Sigmoid colon (tissue), 7 donors: ENCODE measurements around the gene NUB1. TPM values are rescaled to one million over a fixed set of nuclear protein-coding genes. Genes with fewer than 3 reads are reported as not detected.

Source experiments
- DNase-seq: peaks from one replicate; pipeline ENCODE4 v3.0.0-alpha.2; 2019
- H3K27ac ChIP-seq, 4 donors: fragments of 200-600 bp; sonication (generic); one replicate each; pipeline ENCODE4 v1.5.1; 2016 to 2019; ENCODE audit warnings: mild to moderate bottlenecking in 1 of 4
- H3K27me3 ChIP-seq, 3 donors: fragments of 200-600 bp; sonication (generic); one replicate each; pipeline ENCODE4 v1.5.1; 2019; ENCODE audit warnings: mild to moderate bottlenecking in 1 of 3
- H3K36me3 ChIP-seq, 4 donors: fragments of 200-600 bp; sonication (generic); one replicate each; pipeline ENCODE4 v1.5.1; 2016 to 2019
- H3K4me1 ChIP-seq, 4 donors: fragments of 200-600 bp; sonication (generic); one replicate each; pipeline ENCODE4 v1.5.1; 2017 to 2019
- H3K4me3 ChIP-seq, 4 donors: fragments of 200-600 bp; sonication (generic); one replicate each; pipeline ENCODE4 v1.5.1; 2017 to 2019; ENCODE audit warnings: mild to moderate bottlenecking in 2 of 4, moderate library complexity in 1 of 4
- H3K9me3 ChIP-seq, 4 donors: fragments of 200-600 bp in 3 of 4; sonication (generic) in 3 of 4; one replicate each; pipeline versions ENCODE4 v1.5.1 to v1.6.1; 2013 to 2019
- CTCF ChIP-seq, 4 experiments: fragments of 450-650 bp in 3 of 4; fragments of 200-600 bp in 1 of 4; IDR thresholded peaks; one replicate each; pipeline ENCODE4 v1.5.1; 2016 to 2019; ENCODE audit warnings: antibody characterized with exemption in 4 of 4, mild to moderate bottlenecking in 3 of 4, moderate library complexity in 2 of 4
- EP300 ChIP-seq, 4 donors: sonication (generic); formaldehyde crosslinking; IDR thresholded peaks; one replicate each; pipeline ENCODE4 v1.6.1; 2017; ENCODE audit warnings: antibody characterized with exemption in 4 of 4
- POLR2A ChIP-seq, 2 donors: fragments of 450-650 bp; IDR thresholded peaks; one replicate each; pipeline ENCODE4 v1.6.1; 2016; ENCODE audit warnings: antibody characterized with exemption in 2 of 2, mild to moderate bottlenecking in 2 of 2, moderate library complexity in 2 of 2
- POLR2AphosphoS5 ChIP-seq, 4 donors: sonication (generic); formaldehyde crosslinking; IDR thresholded peaks; one replicate each; pipeline ENCODE4 v1.6.1; 2017; ENCODE audit warnings: antibody characterized with exemption in 4 of 4
- WGBS, 2 donors: extraction: QIAGEN DNeasy Blood & Tissue Kit; methylation state at CpG; one replicate each; pipeline ENCODE4 v1.1.7; 2013; 5-methylcytosine and 5-hydroxymethylcytosine counted together
- intact Hi-C: fragments of 100-400 bp; cut with DNase I; formaldehyde crosslinking; loops from one replicate; pipeline ENCODE4 v1.15.1; 2023
- polyA plus RNA-seq, 3 donors: library from polyadenylated mRNA; stranded (reverse); fragments of 200-250 nt; gene quantifications; one replicate each; pipeline ENCODE4 v1.2.3, GENCODE V29; 2013
- total RNA-seq, 4 donors: library from RNA; depleted of rRNA; stranded (reverse); fragments of >200 nt; gene quantifications; one replicate each; pipeline ENCODE4 v1.1.0, GENCODE V29; 2016
- donor health status: healthy with polysubstance abuse.
- donor health status: Bipolar disorder and iron deficiency.
- donor health status: healthy.

The NUB1 gene
- total and polyA plus RNA-seq, 7 donors: 36.6 to 73.8 (median 50.1) TPM

- WGBS, 2 donors: 9 to 14% methylated on average over 11 of the region's 11 CpGs
- intact Hi-C loops: loop anchor here (1.0 to 10.0 kb wide), 3 partner anchors 80 to 391 kb away; no protein-coding TSS in a partner anchor
- peak overlapping the region; percentile 60 to 84 (median 80) for H3K27ac ChIP-seq
- TF ChIP-seq POLR2AphosphoS5 (IDR thresholded peaks at IDR 0.05) (peak in 3 of 4 donors; percentile 31 to 56 (median 46)), CTCF (IDR thresholded peaks at IDR 0.05) (peak; percentile 94 to 98 (median 96)), EP300 (IDR thresholded peaks at IDR 0.05) (no peak), POLR2A (IDR thresholded peaks at IDR 0.05) (no peak)
- no peak overlapping the region for H3K4me3 ChIP-seq
- DNase-seq: peak; percentile 93
- H3K9me3 ChIP-seq: no peaks in the 10 kb centered on the region
- H3K27me3 ChIP-seq: no peaks in the 10 kb centered on the region
- peaks cover 0 to 36% (median 31%) of the 10 kb centered on the region in 4 donors for H3K4me1 ChIP-seq
- peaks cover 0 to 33% (median 4%) of the 10 kb centered on the region in 4 donors for H3K36me3 ChIP-seq
Measured at GRCh38 chr7:151368136-151368571, 26.5 kb downstream of the NUB1 start.

GRCh38 chr7:151371266-151371665, 29.7 kb downstream of the NUB1 start:
- TF ChIP-seq EP300 (IDR thresholded peaks at IDR 0.05): no peak
- no peak for TF ChIP-seq CTCF (IDR thresholded peaks at IDR 0.05)
- TF ChIP-seq POLR2A (IDR thresholded peaks at IDR 0.05): no peak
- TF ChIP-seq POLR2AphosphoS5 (IDR thresholded peaks at IDR 0.05): no peak
- Histone ChIP-seq H3K27me3 (no peaks in the 10 kb centered on the region), H3K9me3 (no peaks in the 10 kb centered on the region), H3K4me3 (no peak overlapping the region), H3K36me3 (peaks cover 12 to 63% (median 22%) of the 10 kb centered on the region in 4 donors), H3K27ac (no peak overlapping the region), H3K4me1 (peaks cover 0 to 27% (median 24%) of the 10 kb centered on the region in 4 donors)
- intact Hi-C loops: no loop called here
- WGBS, 2 donors: 91 to 92% methylated on average over 2 of the region's 2 CpGs
- peak; percentile 60 for DNase-seq

GRCh38 chr7:151372612-151373265, 31.1 kb downstream of the NUB1 start:
- H3K4me1 ChIP-seq: peaks cover 0 to 12% (median 9%) of the 10 kb centered on the region in 4 donors
- H3K4me3 ChIP-seq: no peak overlapping the region
- intact Hi-C loops: no loop called here
- WGBS, 2 donors: 96 to 97% methylated on average over 10 of the region's 10 CpGs
- H3K27ac ChIP-seq: no peak overlapping the region
- H3K36me3 ChIP-seq: peaks cover 23 to 77% (median 32%) of the 10 kb centered on the region in 4 donors
- H3K9me3 ChIP-seq: no peaks in the 10 kb centered on the region
- peak; percentile 52 for DNase-seq
- TF ChIP-seq POLR2AphosphoS5 (IDR thresholded peaks at IDR 0.05) (no peak), EP300 (IDR thresholded peaks at IDR 0.05) (no peak), POLR2A (IDR thresholded peaks at IDR 0.05) (no peak)
- no peaks in the 10 kb centered on the region for H3K27me3 ChIP-seq

GRCh38 chr7:151373599-151373998, 32.0 kb downstream of the NUB1 start:
- Histone ChIP-seq H3K27me3 (no peaks in the 10 kb centered on the region), H3K27ac (no peak overlapping the region), H3K36me3 (peaks cover 23 to 85% (median 34%) of the 10 kb centered on the region in 4 donors), H3K4me3 (no peak overlapping the region), H3K4me1 (peaks cover 0 to 3% (median 2%) of the 10 kb centered on the region in 4 donors), H3K9me3 (no peaks in the 10 kb centered on the region)
- 87 to 89% methylated on average over 13 of the region's 13 CpGs for WGBS, 2 donors
- TF ChIP-seq POLR2AphosphoS5 (IDR thresholded peaks at IDR 0.05) (no peak), CTCF (IDR thresholded peaks at IDR 0.05) (no peak), EP300 (IDR thresholded peaks at IDR 0.05) (no peak), POLR2A (IDR thresholded peaks at IDR 0.05) (no peak)
- peak; percentile 40 for DNase-seq
- intact Hi-C loops: no loop called here

- Histone ChIP-seq H3K36me3 (peaks cover 23 to 85% (median 30%) of the 10 kb centered on the region in 4 donors), H3K27ac (no peak overlapping the region), H3K27me3 (no peaks in the 10 kb centered on the region), H3K4me3 (no peak overlapping the region), H3K4me1 (no peaks in the 10 kb centered on the region), H3K9me3 (no peaks in the 10 kb centered on the region)
- intact Hi-C loops: no loop called here
- no peak for TF ChIP-seq POLR2A (IDR thresholded peaks at IDR 0.05)
- no peak for TF ChIP-seq CTCF (IDR thresholded peaks at IDR 0.05)
- TF ChIP-seq POLR2AphosphoS5 (IDR thresholded peaks at IDR 0.05): no peak
- no peak for TF ChIP-seq EP300 (IDR thresholded peaks at IDR 0.05)
- WGBS, 2 donors: 93 to 94% methylated on average over 15 of the region's 15 CpGs
- peak; percentile 50 for DNase-seq
Measured at GRCh38 chr7:151374139-151374538, 32.5 kb downstream of the NUB1 start.
